GM21825 (cell line): ENCODE measurements around the gene FURIN.
"Not testable (repeated sequence)": the region's sequence is repeated elsewhere in the genome, so short reads cannot be mapped to it uniquely, and the experiment has no call there.

Source experiments
- ATAC-seq: cut with Tn5 transposase; IDR thresholded peaks from one replicate; pipeline ENCODE4 v1.9.1; 2021; ENCODE audit warnings: mild to moderate bottlenecking, moderate library complexity; ENCODE audit not compliant: unreplicated experiment

Gene FURIN

GRCh38 chr15:90869601-90870353, 1.4 kb downstream of the FURIN start:
- no peak for ATAC-seq

DNA sequence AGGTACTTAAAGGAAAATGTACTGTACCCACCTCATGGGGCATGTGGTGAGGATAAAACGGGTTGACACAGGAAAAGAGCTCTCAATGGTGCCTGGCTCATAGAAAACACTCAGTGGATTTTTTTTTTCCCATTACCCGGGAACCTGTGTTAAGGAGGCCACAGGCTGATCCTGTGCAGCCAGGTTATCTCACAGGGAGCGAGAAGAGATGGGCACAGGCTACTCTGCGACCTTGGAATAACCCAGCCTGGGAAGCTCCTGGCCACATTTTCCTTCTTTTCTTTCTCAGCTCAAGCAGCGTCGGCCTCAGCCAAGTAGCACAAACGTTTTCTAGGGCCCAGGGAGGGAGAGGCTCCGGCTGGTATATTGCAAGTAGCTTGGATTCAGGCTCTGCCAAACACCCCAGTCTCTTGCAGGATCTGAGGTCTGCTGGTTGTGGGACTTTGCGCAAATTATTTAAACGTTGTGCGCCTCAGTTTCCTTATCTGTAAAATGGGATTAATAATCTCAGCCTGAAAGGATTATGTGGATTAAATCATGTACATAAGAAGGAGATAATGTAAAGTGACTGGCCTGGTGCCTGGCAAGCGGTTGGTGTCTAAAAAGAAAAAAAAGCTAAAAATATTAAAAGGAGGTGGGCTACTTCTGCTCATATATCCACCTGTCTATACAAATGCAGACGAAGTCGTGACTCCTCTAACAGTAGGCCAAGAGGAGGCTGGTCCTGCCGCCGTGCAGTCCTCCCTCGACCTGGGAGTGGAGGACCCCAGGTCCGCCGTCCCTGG, 2.2 kb downstream of the FURIN start:
- no peak for ATAC-seq

DNA sequence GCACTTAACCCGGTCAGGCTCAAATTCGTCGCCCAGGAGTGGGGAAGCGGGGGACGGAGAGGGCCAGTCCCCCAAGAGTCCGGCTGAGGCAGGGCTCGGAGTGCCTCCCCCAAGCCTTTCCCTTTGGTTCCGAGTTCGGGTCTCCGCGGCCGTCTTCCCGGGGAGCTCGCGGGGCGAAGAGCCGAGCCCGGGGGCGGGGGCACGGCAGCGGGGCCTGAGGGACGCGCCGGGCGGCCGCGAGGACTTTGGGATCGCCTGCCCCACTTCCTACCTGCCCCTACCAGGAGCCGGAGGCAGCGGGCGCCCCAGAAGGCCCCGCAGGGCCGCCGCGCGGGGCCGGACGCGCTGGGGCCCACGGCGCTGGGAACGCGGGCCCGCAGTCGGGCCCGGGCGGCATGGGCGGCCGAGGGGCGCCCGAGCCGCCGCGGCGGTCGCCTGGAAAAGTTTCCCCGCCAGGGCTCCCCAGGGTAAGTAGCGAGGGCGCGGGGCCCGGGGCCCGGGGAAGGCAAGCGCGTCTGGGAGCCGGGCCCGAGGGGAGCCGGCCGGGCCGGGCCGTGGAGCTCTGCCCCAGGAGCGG, 2.8 kb downstream of the FURIN start:
- no peak for ATAC-seq

DNA sequence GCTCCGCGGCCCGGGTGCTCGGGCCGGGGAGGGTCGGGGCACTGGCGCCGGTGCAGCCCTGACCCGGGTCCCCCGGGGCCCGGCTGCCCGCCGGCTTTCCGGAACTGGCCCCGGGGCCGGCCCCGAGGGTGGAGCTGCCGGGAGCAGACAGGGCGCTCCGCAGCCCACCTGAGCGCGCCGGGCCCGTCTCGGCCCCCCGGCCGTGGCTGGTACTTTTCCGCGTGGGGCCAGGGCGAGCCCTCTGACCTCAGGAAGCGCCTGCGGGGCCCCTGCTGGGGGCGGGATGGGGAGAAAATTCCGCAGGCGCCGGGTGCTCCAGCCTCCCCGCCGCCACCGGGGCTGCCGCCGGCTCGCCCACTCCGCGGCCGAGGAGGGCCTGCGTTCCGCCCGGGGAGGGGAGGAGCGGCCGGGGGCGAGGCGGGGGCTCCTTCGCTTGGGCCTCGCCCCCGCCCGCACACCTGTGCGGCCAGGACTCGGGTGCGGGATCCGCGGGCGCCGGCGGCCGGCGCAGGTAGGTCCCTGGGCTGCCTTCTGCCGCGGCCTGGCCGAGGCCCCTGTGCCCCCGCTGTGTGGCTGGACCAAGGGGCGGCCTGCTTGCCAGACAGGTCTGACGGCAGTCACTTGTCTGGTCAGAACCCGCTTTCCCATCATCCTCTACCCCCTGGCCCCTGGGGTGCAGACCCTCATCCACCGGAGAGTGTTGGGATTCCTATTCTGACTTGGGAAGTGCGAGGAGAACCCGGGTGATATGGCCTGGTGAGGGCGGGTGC, 3.5 kb downstream of the FURIN start:
- ATAC-seq: no peak

DNA sequence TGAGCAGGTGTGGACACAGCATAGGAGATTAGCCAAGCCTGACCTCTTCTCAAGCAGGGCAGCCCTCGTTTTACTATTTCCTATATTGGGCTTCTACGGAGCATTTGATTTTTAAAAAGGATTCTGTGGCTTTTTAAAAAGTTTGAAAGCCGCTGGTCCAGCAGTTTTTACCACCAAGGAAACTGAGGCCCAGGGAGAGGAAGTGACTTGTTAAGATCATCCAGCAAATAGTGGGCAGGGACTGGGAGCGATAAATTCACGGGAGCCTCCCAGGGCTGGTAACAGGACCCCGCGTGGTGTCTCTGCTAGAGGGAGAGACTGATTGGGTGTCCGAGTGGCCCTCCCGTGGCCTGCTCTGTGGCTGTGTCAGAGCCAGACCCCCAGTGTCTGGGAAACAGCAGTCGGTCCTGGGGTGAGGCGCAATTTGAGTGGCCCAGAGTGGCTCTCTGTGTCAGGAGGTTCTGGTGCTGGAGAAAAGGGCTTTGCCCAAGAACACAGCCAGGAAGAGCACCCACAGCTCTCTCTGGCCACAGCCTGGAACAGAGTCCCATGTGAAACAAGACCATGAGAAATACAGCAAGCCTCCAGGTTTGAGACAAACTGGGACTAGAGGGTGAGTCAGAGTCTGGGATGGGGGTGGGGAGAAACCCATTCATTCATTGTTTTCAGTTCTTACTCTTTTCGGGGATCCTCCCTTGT, 4.2 kb downstream of the FURIN start:
- no peak for ATAC-seq

DNA sequence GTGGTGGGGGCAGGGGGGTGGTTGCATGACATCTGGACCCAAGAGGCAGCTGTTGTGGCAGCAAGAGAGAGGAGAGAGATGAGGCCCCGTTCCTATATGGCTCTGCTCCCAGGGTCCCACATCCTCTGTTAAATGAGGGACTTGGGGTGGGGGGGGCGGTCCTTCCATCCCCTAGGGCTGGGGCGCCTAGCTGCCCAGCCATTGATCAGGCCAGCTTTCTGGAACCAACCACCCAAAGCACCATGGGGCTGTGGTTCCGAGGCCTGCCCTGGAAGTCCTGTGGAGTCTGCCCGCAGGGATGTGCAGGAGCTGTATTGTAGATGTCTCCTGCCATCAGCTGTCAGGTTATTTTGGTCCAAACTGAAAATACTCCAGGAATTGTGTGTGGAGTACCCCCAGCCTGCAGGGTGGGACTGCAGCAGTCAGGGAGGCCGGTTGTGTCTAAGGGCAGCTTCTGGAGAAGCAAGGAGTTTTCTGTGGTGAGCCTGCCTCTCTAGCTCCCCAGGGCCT, 5.2 kb downstream of the FURIN start:
- ATAC-seq: no peak

DNA sequence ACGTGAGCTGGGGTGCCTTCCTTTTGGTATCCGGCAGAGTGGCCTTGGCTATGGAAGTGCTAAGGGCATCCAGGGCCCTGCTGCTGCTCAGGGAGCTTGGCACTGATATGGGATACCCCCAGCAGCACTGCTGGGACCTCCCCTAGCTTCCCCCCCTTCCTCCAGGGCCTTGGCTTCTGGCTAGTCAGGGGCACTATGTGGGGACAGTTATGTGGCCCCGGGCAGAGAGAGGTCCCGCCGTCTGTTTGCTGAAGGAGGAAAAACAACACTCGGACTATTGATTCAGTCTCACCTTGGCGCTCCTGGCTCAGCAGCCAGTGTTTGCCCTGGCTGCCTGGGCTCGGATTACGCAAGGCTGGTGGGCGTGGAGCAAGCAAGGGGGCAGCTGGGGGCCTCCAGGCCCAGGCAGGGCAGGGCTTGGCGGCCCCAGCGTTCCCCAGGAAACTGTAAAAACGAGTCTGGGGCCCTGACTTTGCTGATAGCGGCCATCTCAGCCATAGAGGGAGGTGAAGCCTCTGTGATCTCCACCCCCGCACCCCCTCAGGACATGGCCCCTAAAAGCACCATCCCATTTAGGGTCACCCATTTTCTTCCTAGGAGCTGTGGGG, 5.7 kb downstream of the FURIN start:
- no peak for ATAC-seq

DNA sequence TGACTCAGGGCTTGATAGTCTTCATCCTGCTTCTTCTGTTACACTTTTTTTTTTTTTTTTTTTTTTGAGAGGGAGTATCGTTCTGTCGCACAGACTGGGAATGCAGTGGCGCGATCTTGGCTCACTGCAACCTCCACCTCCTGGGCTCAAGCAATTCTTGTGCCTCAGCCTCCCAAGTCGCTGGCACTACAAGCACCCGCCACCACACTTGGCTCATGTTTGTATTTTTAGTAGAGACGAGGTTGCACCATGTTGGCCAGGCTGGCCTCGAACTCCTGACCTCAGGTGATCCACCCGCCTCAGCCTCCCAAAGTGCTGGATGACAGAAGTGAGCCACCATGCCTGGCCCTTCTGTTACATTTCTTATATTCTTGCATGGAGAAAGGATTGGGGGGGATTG, 6.6 kb downstream of the FURIN start:
- ATAC-seq: not testable (repeated sequence)

- no peak for ATAC-seq
Measured at GRCh38 chr15:90875549-90875981, 7.2 kb downstream of the FURIN start.

DNA sequence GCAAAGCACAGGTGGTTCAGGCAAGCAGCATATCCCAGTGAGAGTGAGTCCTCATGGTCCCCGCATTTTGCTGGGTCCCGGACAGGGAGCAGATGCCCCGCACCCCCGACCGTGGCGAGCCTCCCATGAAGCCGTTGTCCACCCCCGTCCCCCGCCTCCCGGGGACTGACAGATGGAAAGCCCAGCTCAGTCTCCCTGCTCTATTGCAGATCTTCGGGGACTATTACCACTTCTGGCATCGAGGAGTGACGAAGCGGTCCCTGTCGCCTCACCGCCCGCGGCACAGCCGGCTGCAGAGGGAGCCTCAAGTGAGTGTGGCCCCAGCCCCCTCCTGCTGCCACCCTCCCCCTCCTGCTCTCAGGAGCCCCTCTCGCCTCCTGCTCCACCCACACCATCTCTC, 7.7 kb downstream of the FURIN start:
- no peak for ATAC-seq

- no peak for ATAC-seq
Measured at GRCh38 chr15:90876512-90877170, 8.3 kb downstream of the FURIN start.

DNA sequence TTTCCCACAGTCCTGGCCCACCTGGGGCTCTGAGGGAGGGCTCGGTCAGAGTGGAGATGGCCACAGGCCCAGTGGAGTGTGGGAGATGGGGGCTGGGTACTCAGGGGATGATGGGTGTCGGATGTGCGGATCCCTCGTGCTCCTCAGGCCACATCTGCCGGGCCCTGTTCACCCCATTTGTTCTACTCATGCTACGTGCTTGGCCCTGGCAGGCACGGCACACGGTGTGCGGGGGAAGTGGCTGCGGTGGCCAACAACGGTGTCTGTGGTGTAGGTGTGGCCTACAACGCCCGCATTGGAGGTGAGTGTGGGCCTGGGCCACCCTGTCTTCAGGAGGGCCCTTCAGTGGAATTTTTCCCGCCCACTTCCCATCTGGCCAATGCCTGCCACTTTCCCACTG, 8.9 kb downstream of the FURIN start:
- ATAC-seq: no peak

DNA sequence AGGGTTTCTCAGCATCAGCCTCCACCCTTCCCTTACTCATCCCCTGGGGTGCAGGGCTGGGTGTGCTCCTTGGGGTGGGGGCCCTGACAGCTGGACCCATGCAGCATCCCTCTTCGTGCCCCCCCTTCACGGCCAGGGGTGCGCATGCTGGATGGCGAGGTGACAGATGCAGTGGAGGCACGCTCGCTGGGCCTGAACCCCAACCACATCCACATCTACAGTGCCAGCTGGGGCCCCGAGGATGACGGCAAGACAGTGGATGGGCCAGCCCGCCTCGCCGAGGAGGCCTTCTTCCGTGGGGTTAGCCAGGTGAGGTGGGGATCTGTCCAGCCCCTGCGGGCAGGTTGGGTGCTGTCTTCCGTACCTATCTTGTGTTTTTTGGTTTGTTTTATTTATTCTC, 9.6 kb downstream of the FURIN start:
- ATAC-seq: no peak

DNA sequence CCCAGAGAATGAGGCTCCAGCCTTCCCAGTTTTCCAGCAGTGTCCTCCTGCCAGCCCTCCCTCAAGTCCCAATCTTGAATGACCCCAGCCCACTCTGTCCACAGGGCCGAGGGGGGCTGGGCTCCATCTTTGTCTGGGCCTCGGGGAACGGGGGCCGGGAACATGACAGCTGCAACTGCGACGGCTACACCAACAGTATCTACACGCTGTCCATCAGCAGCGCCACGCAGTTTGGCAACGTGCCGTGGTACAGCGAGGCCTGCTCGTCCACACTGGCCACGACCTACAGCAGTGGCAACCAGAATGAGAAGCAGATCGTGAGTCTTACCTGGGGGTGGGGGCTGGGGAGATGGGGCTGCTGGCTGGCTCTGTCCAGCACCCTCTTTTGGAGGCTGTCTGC, 10.3 kb downstream of the FURIN start:
- ATAC-seq: no peak

DNA sequence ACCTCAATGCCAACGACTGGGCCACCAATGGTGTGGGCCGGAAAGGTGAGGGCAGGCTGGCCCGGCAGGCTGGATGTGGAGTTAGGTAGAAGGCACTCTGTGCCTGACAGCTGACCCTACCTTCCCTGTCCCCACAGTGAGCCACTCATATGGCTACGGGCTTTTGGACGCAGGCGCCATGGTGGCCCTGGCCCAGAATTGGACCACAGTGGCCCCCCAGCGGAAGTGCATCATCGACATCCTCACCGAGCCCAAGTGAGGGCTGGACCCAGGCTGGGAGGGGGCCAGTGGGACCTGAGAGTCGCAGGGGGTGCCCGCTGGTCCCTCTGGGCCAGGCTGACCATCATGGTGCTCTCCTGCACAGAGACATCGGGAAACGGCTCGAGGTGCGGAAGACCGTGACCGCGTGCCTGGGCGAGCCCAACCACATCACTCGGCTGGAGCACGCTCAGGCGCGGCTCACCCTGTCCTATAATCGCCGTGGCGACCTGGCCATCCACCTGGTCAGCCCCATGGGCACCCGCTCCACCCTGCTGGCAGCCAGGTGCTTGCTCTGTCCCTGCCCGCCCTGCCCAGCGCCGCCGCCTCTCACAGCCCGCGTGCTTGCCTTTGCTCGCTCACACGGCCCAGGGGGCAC, 11.5 kb downstream of the FURIN start:
- no peak for ATAC-seq

- ATAC-seq: no peak
Measured at GRCh38 chr15:90880381-90881145, 12.2 kb downstream of the FURIN start.

DNA sequence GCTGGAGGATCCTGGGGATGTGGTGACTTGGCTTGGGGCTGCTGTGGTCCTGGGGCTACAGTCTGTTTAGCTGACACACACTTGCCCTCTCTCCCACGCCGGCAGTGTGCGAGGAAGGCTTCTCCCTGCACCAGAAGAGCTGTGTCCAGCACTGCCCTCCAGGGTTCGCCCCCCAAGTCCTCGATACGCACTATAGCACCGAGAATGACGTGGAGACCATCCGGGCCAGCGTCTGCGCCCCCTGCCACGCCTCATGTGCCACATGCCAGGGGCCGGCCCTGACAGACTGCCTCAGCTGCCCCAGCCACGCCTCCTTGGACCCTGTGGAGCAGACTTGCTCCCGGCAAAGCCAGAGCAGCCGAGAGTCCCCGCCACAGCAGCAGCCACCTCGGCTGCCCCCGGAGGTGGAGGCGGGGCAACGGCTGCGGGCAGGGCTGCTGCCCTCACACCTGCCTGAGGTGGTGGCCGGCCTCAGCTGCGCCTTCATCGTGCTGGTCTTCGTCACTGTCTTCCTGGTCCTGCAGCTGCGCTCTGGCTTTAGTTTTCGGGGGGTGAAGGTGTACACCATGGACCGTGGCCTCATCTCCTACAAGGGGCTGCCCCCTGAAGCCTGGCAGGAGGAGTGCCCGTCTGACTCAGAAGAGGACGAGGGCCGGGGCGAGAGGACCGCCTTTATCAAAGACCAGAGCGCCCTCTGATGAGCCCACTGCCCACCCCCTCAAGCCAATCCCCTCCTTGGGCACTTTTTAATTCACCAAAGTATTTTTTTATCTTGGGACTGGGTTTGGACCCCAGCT, 13.0 kb downstream of the FURIN start:
- ATAC-seq: no peak
